ENCODE results near the gene ERC1.
"Not testable (repeated sequence)": the region's sequence is repeated elsewhere in the genome, so short reads cannot be mapped to it uniquely, and the experiment has no call there.

ERC1 gene

DNA sequence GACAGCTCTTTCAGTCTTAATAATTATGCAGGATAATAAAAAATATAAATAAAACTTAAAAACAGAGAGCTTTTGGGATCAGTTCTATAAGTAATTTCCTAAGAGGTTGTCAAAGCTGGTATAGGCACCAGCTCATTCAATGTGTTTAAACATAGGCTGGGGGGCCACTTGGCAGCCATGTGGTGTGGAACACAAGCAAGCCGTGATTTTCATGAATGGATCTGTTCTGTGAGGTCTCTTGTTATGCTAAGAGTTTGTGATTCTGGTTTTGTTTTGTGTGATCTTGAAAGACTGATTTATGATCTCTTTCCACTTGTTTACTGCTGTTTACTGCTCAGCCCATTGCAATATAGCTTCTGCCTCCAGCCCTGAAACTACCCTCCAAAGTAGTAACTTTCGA, 362.4 kb downstream of the ERC1 start:
- DNase-seq (ENCODE audit: low read depth in 2 of 2): no peak

GRCh38 chr12:1355396-1355795, 364.4 kb downstream of the ERC1 start:
- no peak for DNase-seq (ENCODE audit: low read depth in 2 of 2)

- DNase-seq (ENCODE audit: low read depth in 2 of 2): not testable (repeated sequence)
These were observed 364.8 kb downstream of the ERC1 start for GRCh38 chr12:1355871-1356270.

- no peak for DNase-seq (ENCODE audit: low read depth in 2 of 2)
These were observed 365.3 kb downstream of the ERC1 start for GRCh38 chr12:1356285-1356684.

DNA sequence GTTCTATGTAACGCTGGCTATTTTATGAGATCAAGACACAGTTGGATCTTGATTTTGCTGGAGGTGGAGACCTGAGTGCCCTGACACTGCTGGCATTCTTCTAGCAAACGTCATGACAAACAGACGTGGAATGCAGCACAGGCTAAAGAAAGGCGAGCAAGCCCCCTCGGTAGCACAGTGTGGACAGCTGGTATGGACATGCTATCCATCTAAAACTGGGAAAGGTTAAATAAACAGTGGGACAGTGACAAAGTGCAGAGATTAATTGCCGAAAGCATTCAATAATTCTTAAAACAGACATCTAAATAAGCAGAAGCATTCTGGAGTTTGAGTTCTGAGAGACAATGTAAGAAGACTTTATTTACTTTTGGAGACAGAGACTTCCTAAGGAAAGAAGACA, 366.1 kb downstream of the ERC1 start:
- DNase-seq (ENCODE audit: low read depth in 2 of 2): no peak

DNA sequence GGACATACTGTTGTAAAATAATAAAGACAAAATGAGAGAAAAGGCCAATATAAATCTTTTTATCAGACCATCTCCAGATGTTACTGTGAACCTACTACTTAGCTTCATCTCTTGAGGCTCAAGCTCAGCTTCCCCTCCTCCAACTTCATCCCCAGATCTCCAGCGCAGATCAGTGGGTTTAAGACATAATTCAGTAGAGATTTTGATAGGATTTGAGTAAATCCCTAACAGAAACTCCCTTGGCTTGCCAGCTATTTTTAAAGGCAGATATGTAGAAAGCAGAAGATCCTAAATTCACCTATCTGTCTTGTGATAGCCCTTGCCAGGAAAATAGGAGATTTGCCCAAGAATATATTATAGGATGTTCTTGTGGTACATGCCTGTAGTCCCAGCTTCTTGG, 366.7 kb downstream of the ERC1 start:
- DNase-seq (ENCODE audit: low read depth in 2 of 2): no peak

DNA sequence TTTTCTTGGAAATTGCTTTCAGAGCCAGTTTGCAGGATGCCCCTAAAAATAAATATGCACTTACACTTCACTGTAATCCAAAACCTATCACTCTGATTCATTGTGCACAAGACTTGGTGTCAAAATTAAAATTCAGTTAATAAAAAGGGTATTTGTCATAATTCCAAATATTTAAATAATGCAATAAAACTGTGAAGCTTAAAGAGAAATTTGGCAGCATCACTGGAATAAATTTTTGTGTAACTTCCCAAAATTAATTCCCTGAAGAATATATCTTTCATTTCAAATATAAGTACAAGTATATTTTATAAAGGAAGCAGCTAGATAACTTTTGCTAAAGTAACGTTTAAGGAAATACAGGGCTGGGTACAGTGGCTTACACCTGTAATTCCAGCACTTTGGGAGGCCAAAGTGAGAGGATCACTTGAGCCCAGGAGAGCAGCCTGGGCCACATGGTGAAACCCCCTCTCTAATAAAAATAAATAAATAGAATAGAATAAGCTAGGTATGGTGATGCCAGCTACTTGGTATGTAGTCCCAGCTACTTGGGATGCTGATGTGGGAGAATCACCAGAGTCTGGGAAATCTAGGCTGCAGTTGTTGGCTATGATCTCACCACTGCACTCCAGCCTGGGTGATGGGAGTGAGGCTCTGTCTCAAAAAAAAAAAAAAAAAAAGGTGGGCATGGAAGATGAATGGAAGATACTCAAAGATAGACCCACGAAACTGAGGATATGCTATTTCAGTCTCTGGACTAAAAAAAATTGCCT, 369.6 kb downstream of the ERC1 start:
- no peak for DNase-seq (ENCODE audit: low read depth in 2 of 2)

DNA sequence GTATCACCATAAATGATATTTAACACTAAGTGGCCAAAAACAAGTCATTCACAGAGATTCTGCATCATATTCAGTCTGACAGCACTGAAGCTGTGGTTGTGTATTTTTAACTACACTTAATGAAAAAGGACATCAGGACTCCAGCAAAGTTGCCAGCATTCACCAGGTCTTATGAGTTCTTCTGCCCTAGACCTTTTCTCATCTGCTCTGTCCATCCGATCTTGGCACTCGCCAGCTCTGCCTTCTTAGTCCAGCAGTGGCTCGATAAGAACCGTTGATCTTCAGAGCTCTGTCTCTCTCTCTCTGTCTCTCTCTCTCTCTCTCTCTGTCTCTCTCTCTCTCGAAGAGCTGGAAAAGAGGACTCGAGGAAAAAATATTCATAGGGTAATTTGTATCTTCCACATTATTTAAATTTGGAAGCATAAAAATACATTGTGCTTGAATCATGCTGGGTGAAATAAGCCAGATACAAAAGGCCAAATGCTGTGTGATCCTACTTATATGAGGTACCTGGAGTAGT, 371.2 kb downstream of the ERC1 start:
- DNase-seq (ENCODE audit: low read depth in 2 of 2): no peak

DNA sequence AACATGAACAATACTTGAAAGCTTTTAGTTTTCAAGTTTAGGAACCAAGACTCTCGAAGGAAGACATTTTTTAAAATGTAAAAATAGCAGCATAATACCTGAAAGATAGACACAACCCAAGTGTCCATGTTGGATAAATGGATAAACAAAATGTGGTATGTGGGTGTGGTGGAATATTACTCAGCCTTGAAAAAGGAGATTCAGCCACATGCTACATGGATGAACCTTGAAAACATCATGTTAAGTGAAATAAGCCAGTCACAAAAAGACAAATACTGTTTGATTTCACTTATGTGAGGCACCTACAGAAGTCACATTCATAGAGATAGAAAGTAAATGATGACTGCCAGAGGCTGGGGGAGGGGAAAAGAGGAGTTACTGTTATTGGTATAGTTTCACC, 374.7 kb downstream of the ERC1 start:
- no peak for DNase-seq (ENCODE audit: low read depth in 2 of 2)

DNA sequence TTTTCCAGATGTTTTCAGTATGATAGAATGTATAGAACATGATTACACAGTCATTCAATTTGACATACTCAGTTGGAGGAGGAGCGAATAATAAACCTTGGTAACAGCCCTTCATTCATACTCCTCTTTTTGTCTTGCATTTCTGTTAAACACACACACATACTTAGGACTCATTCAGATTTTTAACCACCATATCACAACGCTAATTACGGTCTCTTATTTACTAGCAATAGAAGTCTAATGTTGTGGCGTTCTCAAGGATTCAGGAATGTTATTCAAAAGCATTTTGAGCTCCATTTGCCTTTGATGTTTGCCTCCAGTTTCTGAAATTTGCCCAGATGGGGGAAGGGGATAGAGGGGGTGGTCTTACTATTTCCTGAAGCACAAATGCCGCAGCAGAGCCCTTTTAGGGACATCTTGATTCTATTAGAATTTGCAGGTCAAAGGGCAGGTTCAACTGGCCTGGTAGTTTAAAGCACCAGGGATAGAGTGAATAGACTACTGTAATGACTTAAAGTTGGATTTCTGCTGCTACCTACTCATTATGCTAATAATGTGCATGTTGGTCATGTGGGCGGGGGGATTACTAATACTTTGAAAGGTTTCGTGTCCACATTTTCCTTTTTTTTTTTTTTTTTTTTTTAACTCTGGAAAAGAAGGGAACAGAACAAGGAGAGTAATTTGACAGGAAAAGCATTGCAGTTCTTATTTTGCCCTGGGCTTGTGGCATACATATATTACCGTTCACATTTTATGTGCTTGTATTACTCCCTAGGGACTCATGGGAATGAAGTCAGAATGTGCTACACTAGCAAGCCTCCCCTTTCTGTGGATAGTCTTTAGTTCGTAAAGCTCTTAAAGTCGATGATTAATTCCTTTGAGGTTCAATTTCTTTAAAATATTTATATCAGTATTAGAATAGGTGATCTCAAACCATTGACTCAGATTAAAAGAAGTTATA, 376.6 kb downstream of the ERC1 start:
- no peak for DNase-seq (ENCODE audit: low read depth in 2 of 2)

DNA sequence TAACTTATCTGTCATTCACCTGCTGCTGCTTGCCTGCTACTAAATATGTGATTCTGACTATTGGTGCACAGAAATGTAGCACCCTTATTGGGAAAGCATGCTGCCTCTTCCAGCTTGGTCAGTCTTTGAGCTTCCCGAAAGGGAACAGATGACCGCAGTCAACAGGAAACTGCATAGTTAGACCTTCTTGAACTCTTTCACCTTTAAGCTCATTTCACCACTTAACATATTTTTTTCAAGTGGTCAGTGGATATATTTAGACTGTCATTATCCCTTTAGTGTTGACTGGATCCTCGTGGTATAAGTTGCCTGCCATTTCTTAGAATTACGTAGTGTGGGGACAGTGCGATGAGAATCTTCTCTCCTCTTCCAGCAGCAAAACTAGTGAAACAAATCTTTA, 378.4 kb downstream of the ERC1 start:
- no peak for DNase-seq (ENCODE audit: low read depth in 2 of 2)

DNA sequence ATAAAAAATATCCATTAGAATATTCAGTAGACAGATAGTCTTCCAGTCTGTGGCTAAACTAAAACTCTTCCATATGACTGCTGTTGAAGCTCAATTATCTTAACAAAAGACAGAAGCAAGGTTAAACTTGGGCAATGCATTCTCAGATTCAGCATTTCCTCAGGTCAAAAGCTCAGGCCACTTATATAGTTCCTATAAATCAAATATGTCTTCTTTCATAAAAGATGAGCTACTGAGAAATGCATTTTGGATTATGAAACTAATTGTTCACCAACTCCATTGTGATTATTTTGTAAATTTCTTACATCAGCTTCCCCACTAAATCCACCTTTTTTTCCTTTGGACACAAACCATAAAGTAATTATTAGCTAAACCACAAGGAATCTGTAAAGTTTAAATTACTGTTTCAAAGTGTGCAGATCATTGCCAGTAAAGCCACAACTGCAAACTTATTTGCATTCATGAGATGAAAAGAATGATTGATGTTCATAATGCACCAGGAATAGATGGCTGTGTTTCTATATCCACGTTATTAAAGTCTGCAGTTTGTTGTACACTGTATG, 379.0 kb downstream of the ERC1 start:
- DNase-seq (ENCODE audit: low read depth in 2 of 2): no peak

- DNase-seq (ENCODE audit: low read depth in 2 of 2): no peak
These were observed 383.1 kb downstream of the ERC1 start for GRCh38 chr12:1373901-1374735.

DNA sequence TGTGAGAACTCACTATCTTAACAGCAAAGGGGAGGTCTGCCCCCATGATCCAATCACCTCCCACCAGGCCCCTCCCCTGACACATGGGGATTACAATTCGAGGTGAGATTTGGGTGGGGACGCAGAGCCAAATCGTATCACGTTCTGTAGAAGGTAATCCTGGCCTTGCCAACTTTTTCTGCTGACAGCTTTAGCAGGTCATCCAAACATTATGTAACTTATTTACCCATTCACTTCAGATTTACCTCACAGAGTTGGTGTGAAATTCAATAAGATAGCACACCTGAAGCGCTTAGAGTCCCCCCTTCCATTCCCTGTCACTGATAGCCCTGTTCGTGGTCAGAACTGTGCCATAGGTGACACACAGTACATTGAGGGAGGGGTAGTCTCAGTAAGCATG, 384.3 kb downstream of the ERC1 start:
- DNase-seq (ENCODE audit: low read depth in 2 of 2): no peak

GRCh38 chr12:1377117-1377516, 386.1 kb downstream of the ERC1 start:
- DNase-seq (ENCODE audit: low read depth in 2 of 2): no peak

- DNase-seq (ENCODE audit: low read depth in 2 of 2): no peak
These were observed 386.7 kb downstream of the ERC1 start for GRCh38 chr12:1377681-1378080.

DNA sequence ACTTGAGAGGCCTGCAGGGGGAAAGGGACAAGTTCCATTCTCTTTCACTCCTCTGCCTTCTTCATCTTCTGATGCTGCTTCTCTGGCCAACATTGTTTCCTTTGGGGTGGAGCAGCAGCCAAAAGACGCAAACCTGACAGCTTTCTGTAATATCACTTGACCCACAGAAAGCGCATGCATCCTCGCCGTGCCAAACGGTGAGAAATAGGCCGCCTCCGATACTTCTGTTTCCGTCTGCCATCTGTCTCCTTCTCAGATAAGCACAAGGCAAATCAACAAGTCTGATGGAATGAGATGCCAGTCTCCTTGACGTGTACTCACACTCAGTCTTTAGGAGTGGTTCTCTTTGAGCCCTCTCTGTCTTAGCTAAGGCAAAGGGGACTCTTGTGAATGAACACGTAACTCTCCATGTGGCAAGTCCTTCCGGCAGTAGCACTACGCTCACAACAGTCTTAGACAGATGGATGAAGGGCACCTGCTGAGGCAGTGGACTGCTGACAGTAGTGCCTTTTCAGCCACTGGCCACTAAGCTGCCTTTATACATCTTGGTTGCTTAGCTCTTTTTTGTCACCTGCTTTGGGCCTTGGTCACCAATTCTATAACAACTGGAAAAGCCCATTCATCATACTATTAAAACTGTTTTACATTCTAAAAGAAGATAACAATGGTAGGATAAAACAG, 389.3 kb downstream of the ERC1 start:
- DNase-seq (ENCODE audit: low read depth in 2 of 2): no peak

- DNase-seq (ENCODE audit: low read depth in 2 of 2): no peak
These were observed 391.1 kb downstream of the ERC1 start for GRCh38 chr12:1382151-1382550.

DNA sequence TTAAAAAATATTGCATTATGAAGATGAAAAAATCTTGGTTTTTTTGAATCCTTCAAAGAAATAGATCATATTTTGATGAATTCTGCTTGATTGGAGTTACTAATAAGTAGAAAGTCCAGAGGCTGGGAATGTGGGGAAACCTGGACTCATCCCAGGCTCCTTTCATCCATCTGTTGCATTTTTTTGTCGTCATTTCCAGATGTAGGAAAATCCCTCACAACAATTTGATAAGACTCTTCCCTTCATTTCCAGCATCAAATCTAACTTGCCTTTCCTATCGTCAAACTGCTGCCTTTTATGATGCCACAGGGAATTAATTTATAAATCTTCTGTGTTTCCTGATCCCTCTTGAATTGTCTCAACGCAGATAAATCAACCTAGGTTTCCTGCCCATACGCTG, 391.8 kb downstream of the ERC1 start:
- no peak for DNase-seq (ENCODE audit: low read depth in 2 of 2)

GRCh38 chr12:1383758-1384157, 392.7 kb downstream of the ERC1 start:
- DNase-seq (ENCODE audit: low read depth in 2 of 2): no peak

- no peak for DNase-seq (ENCODE audit: low read depth in 2 of 2)
These were observed 393.9 kb downstream of the ERC1 start for GRCh38 chr12:1384910-1385309.

Data from stimulated activated CD8-positive, alpha-beta memory T cell treated with anti-CD3 and anti-CD28 coated beads, Interleukin-7, amount 100 ng/mL, for 1 hour (primary cell).